Cardiac fibroblast (primary cell): ENCODE data around the gene MRPL33.
A peak's percentile ranks its signal among the peaks of the same experiment; 100 is the strongest.

Experiments
- DNase-seq, 2 donors: peaks; one replicate each; pipeline versions ENCODE4 v3.0.0 to v3.0.0-alpha.2; 2010; ENCODE audit warnings: low read depth in 2 of 2
- H3K4me3 ChIP-seq, 2 donors: replicated peaks in 1 of 2; 1 replicate in 1 of 2; 2 replicates in 1 of 2; pipeline ENCODE4 v1.5.1; 2011; ENCODE audit warnings: low read depth in 2 of 2, low read length in 2 of 2, mild to moderate bottlenecking in 2 of 2, moderate library complexity in 1 of 2
- TF ChIP-seq, protein P1 (sequence below): IDR thresholded peaks from one replicate; pipeline ENCODE4 v1.5.1; 2011; ENCODE audit warnings: low read depth, mild to moderate bottlenecking, low read length, inconsistent platforms

The MRPL33 gene

GRCh38 chr2:27799646-27800010 lies 28.1 kb downstream of the MRPL33 start:
- TF ChIP-seq, protein P1, sequence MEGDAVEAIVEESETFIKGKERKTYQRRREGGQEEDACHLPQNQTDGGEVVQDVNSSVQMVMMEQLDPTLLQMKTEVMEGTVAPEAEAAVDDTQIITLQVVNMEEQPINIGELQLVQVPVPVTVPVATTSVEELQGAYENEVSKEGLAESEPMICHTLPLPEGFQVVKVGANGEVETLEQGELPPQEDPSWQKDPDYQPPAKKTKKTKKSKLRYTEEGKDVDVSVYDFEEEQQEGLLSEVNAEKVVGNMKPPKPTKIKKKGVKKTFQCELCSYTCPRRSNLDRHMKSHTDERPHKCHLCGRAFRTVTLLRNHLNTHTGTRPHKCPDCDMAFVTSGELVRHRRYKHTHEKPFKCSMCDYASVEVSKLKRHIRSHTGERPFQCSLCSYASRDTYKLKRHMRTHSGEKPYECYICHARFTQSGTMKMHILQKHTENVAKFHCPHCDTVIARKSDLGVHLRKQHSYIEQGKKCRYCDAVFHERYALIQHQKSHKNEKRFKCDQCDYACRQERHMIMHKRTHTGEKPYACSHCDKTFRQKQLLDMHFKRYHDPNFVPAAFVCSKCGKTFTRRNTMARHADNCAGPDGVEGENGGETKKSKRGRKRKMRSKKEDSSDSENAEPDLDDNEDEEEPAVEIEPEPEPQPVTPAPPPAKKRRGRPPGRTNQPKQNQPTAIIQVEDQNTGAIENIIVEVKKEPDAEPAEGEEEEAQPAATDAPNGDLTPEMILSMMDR, result no peak
- H3K4me3 ChIP-seq, result no peak overlapping the region
- DNase-seq, result no peak

DNA sequence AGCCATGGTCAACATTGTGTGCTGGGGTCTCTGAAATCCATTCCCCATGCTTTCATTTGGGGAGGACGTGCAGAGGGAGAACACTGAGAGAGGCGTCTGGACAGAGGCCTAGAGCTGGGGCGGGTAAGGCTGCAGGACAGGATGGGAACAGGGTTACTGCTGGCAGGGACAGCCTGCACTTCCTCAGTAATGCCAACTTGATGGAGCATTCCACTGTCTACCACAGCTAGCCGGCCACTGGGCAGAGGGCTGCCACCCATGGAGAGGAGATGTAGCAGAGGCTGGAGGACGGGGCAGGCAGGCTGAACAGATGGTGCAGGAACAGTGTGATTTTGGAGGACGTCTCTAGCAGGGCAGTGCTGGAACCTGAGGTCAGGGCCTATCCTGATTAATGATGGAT lies 29.3 kb downstream of the MRPL33 start:
- no peak for DNase-seq
- H3K4me3 ChIP-seq, result no peak overlapping the region
- TF ChIP-seq, protein P1, result no peak

DNA sequence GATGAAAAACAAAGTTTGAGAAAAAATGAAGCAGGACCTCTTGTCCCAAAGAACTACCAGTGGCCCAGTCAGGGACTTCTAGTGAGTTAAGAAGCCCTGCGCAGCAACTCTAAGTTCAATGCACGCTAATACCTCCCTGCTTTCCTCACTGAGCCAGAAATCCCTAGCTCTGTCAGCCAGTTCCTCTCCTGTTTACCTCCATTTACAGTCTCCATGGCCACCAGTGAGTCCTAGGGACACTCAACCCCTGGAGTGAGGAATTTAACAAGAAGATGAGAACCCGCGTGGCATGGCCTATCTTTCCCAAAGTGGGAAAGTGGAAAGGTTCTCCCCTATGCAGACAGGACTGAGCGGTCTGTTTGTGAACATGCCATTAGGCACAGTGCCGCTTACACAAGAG lies 31.0 kb downstream of the MRPL33 start:
- TF ChIP-seq, protein P1, result no peak
- H3K4me3 ChIP-seq, result no peak overlapping the region
- no peak for DNase-seq

DNA sequence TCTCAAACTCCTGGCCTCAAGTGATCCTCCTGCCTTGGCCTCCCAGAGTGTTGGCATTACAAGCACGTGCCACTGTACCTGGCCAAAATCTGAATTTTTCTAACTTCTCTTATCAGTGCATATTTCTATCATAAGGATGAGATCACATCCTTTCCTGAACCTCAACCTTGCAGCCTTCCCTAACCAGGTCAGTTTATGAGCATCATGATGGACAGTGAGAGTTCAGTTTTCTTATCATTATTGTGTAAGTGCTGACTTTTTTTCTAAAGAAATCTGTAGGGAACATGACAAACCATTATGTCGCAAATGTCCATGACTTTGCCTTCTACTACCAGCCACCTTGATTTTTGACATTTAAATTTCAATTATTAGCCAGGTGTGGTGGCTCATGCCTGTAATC lies 31.5 kb downstream of the MRPL33 start:
- no peak overlapping the region for H3K4me3 ChIP-seq
- TF ChIP-seq, protein P1, result no peak
- DNase-seq, result no peak

GRCh38 chr2:27804146-27804545 lies 32.6 kb downstream of the MRPL33 start:
- no peak overlapping the region for H3K4me3 ChIP-seq
- DNase-seq, result peak; percentile 32 to 43
- TF ChIP-seq, protein P1, result no peak

DNA sequence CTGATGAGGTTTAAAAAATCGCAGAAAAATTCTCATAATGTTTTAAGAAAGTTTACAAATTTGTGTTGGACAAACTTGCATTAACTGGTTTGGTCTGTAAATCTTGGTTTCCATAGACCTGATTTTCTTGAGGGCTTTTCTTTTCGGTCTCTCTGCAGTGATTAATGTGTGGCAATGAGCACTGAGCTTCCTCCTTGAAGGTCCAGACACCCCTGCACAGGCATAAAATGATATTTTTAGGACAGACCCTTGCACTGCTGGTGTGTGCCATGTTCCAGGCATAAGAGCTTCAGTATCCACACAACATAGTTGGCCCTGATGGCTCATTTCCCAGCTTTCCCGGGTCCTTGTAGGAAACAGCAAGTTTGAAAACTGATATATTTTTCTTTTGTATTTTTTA lies 33.7 kb downstream of the MRPL33 start:
- DNase-seq, result no peak
- H3K4me3 ChIP-seq, result no peak overlapping the region
- TF ChIP-seq, protein P1, result no peak

DNA sequence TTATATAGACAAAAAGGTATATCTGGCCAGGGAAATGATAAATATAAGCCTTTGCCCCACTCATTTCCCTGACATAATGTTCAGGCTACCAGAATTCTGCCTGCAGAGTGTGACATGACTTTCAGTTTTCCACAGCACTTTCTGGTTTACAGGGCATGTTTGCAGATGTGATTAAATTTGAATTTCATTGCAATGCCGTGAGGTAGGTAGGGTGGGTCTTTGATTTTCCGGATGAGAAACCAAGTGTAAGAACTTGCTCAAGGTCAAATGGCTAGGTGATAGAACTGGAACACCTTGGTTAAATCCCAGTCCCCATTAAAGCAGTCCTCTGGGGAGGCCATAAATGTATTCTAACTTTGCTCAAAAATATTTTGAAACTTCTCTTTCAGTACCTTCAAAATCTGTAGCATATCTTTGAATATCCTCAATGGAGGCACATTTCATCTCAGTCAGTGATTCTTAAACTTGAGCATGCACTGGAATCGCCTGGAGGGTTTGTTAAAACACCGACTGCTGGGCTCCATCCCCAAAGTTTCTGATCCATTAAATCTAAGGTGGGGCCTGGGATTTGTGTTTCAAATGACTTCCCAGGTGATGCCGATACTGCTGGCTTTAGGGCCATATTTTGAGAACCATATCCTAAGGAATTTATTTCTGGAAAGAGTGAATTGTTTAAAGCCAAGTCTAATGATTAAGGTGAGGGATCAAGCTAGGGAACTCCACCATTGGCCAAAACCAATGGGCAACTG lies 35.0 kb downstream of the MRPL33 start:
- TF ChIP-seq, protein P1, result no peak
- DNase-seq, result no peak
- no peak overlapping the region for H3K4me3 ChIP-seq
